WTC11 (cell line): ENCODE data around the gene DYSF. TPM values are rescaled to one million over a fixed set of nuclear protein-coding genes. Genes with fewer than 3 reads are reported as not detected.
A peak's percentile ranks its signal among the peaks of the same experiment; 100 is the strongest.

Experiments
- ATAC-seq: fragments of 200-7000 bp; cut with Tn5 transposase; 2 replicates; pipeline ENCODE4 v1.10.0; 2021; ENCODE audit warnings: mild to moderate bottlenecking, moderate library complexity
- CTCF ChIA-PET: fragments of 300-600 bp; sonication (Branson Sonifier 250); formaldehyde crosslinking; loops from one replicate; lab custom pipeline; 2021; ENCODE audit warnings: antibody characterized with exemption; lab: Charles Lee
- POLR2A ChIA-PET: fragments of 350-600 bp; sonication (Branson Sonifier 250); formaldehyde crosslinking; loops from one replicate; lab custom pipeline; 2021; ENCODE audit warnings: antibody characterized with exemption; lab: Charles Lee
- DNase-seq: peaks from one replicate; pipeline ENCODE4 v3.0.0; 2021; ENCODE audit warnings: low spot score
- H3K27ac Mint-ChIP-seq: 2 replicates; pipeline ENCODE4 v1.8.0; 2021; ENCODE audit warnings: mixed read lengths
- H3K27me3 Mint-ChIP-seq: 2 replicates; pipeline ENCODE4 v1.8.0; 2021; ENCODE audit warnings: low read depth, mild to moderate bottlenecking, moderate library complexity, mixed read lengths
- H3K36me3 Mint-ChIP-seq: 2 replicates; pipeline ENCODE4 v1.8.0; 2021; ENCODE audit warnings: mixed read lengths
- H3K4me1 Mint-ChIP-seq: 2 replicates; pipeline ENCODE4 v1.8.0; 2022; ENCODE audit warnings: mixed read lengths
- H3K4me3 Mint-ChIP-seq: 2 replicates; pipeline ENCODE4 v1.8.0; 2021; ENCODE audit warnings: mild to moderate bottlenecking, moderate library complexity, mixed read lengths
- H3K9me3 Mint-ChIP-seq: 2 replicates; pipeline ENCODE4 v1.8.0; 2021; ENCODE audit warnings: mixed read lengths
- CREM ChIP-seq: sonication (generic); formaldehyde crosslinking; IDR thresholded peaks from 2 replicates; pipeline ENCODE4 v1.8.1; 2022; ENCODE audit warnings: mild to moderate bottlenecking, missing genetic modification reagents, moderate library complexity
- ELF4 ChIP-seq: sonication (generic); formaldehyde crosslinking; IDR thresholded peaks from 2 replicates; pipeline ENCODE4 v1.8.1; 2022; ENCODE audit warnings: low read depth, mild to moderate bottlenecking, moderate library complexity, missing genetic modification reagents
- FOXK1 ChIP-seq: sonication (generic); formaldehyde crosslinking; IDR thresholded peaks from 2 replicates; pipeline ENCODE4 v1.8.0; 2022; ENCODE audit warnings: mild to moderate bottlenecking, moderate library complexity, missing genetic modification reagents
- MXD4 ChIP-seq: fragments of 250-450 bp; sonication (Bioruptor Pico); IDR thresholded peaks from 2 replicates; pipeline ENCODE4 v1.8.0; 2021; ENCODE audit warnings: mild to moderate bottlenecking, moderate library complexity, borderline replicate concordance
- NFE2L1 ChIP-seq: sonication (generic); formaldehyde crosslinking; IDR thresholded peaks from 2 replicates; pipeline ENCODE4 v1.8.1; 2023; ENCODE audit warnings: missing genetic modification reagents
- NR1H2 ChIP-seq: sonication (generic); formaldehyde crosslinking; IDR thresholded peaks from 2 replicates; pipeline ENCODE4 v1.9.0; 2021; ENCODE audit warnings: mild to moderate bottlenecking, moderate library complexity, missing genetic modification reagents
- NR3C1 ChIP-seq: sonication (generic); formaldehyde crosslinking; conservative IDR thresholded peaks from 2 replicates; pipeline ENCODE4 v1.8.1; 2023; ENCODE audit warnings: low read depth, mild to moderate bottlenecking, missing genetic modification reagents
- OVOL2 ChIP-seq: fragments of 250-450 bp; sonication (Bioruptor Pico); IDR thresholded peaks from 2 replicates; pipeline ENCODE4 v1.9.0; 2021; ENCODE audit warnings: mild to moderate bottlenecking, borderline replicate concordance
- USF2 ChIP-seq: sonication (generic); formaldehyde crosslinking; IDR thresholded peaks from 2 replicates; pipeline ENCODE4 v1.8.1; 2023; ENCODE audit warnings: mild to moderate bottlenecking, missing genetic modification reagents, moderate library complexity
- ZMAT4 ChIP-seq: fragments of 250-450 bp; sonication (Bioruptor Pico); IDR thresholded peaks from 2 replicates; pipeline ENCODE4 v1.9.0; 2021; ENCODE audit warnings: mild to moderate bottlenecking
- ZNF138 ChIP-seq: sonication (generic); formaldehyde crosslinking; conservative IDR thresholded peaks from 2 replicates; pipeline ENCODE4 v1.8.1; 2022; ENCODE audit warnings: mild to moderate bottlenecking, moderate library complexity, missing genetic modification reagents
- ZNF396 ChIP-seq: fragments of 250-450 bp; sonication (Bioruptor Pico); IDR thresholded peaks from 2 replicates; pipeline ENCODE4 v1.8.0; 2021; ENCODE audit warnings: mild to moderate bottlenecking, moderate library complexity, borderline replicate concordance
- ZNF416 ChIP-seq: fragments of 250-450 bp; sonication (Bioruptor Pico); IDR thresholded peaks from 2 replicates; pipeline ENCODE4 v1.9.0; 2021; ENCODE audit warnings: mild to moderate bottlenecking, inconsistent platforms
- ZNF512 ChIP-seq: sonication (generic); formaldehyde crosslinking; IDR thresholded peaks from 2 replicates; pipeline ENCODE4 v1.8.1; 2022; ENCODE audit warnings: missing genetic modification reagents, borderline replicate concordance
- total RNA-seq: library from RNA; stranded (reverse); gene quantifications from 3 replicates; pipeline ENCODE4 v1.2.3, GENCODE V29; 2021
- TF ChIP-seq, protein P1 (sequence below): sonication (generic); formaldehyde crosslinking; IDR thresholded peaks from 2 replicates; pipeline ENCODE4 v1.8.1; 2023; ENCODE audit warnings: mild to moderate bottlenecking, missing genetic modification reagents
- TF ChIP-seq, protein P2 (sequence below): sonication (generic); formaldehyde crosslinking; conservative IDR thresholded peaks from 2 replicates; pipeline ENCODE4 v1.8.1; 2023; ENCODE audit warnings: mild to moderate bottlenecking, low read depth, missing genetic modification reagents, moderate library complexity

Gene DYSF
- total RNA-seq, 1 experiment from 2014 or later: 14.8 TPM

DNA sequence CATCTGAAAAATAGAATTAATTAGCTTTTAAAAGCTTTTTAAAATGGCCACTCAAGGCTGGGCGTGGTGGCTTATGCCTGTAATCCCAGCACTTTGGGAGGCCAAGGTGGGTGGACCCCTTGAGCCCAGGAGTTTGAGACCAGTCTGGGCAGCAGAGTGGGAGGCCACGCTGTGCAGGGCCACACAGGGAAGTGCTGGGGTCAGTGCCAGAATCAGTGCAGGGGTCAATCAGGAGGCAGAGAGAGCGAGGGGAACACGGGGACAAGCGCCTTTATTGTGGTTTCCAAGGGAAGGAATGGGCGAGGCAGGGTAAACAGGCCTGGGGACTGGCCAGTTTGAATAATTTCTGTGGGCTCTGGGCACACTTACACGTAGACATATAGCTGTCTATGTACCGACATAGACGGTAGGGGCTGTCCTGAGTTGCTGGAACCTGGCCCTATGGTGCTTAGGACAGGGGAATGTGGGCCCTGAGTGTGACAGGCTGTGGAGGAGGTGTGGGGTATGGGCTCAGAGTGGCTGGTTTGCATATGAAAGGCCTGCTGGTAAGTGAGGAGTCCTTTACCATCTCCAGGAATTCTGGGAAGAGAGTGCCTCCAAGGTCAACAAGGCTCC lies 42.9 kb downstream of the DYSF start:
- DNase-seq: no peak
- no peaks in the 10 kb centered on the region; the same call in 1 of the 2 replicates for H3K27me3 Mint-ChIP-seq
- no peak overlapping the region; the same call in 1 of the 2 replicates for H3K27ac Mint-ChIP-seq
- H3K4me3 Mint-ChIP-seq: no peak overlapping the region
- H3K9me3 Mint-ChIP-seq: peaks cover 4% of the 10 kb centered on the region; the same call in 1 of the 2 replicates
- peaks cover 42% of the 10 kb centered on the region for H3K4me1 Mint-ChIP-seq
- CTCF ChIA-PET: interaction anchor here (1.0 to 3.3 kb wide), 7 partner anchors 14 to 199 kb away, joined by 3 to 24 read pairs (median 6); no protein-coding TSS in a partner anchor
- no peaks in the 10 kb centered on the region; the same call in none of the 2 replicates for H3K36me3 Mint-ChIP-seq
- POLR2A ChIA-PET: no interaction called here
- no peak for TF ChIP-seq OVOL2 (CRISPR knock-in tag)
- TF ChIP-seq NFE2L1: no peak
- no peak for TF ChIP-seq ZNF416 (CRISPR knock-in tag)
- TF ChIP-seq, protein P1, sequence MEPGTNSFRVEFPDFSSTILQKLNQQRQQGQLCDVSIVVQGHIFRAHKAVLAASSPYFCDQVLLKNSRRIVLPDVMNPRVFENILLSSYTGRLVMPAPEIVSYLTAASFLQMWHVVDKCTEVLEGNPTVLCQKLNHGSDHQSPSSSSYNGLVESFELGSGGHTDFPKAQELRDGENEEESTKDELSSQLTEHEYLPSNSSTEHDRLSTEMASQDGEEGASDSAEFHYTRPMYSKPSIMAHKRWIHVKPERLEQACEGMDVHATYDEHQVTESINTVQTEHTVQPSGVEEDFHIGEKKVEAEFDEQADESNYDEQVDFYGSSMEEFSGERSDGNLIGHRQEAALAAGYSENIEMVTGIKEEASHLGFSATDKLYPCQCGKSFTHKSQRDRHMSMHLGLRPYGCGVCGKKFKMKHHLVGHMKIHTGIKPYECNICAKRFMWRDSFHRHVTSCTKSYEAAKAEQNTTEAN (CRISPR knock-in tag): no peak
- TF ChIP-seq NR1H2: no peak
- no peak for TF ChIP-seq NR3C1 (CRISPR knock-in tag)
- no peak for TF ChIP-seq FOXK1 (CRISPR knock-in tag)
- TF ChIP-seq, protein P2, sequence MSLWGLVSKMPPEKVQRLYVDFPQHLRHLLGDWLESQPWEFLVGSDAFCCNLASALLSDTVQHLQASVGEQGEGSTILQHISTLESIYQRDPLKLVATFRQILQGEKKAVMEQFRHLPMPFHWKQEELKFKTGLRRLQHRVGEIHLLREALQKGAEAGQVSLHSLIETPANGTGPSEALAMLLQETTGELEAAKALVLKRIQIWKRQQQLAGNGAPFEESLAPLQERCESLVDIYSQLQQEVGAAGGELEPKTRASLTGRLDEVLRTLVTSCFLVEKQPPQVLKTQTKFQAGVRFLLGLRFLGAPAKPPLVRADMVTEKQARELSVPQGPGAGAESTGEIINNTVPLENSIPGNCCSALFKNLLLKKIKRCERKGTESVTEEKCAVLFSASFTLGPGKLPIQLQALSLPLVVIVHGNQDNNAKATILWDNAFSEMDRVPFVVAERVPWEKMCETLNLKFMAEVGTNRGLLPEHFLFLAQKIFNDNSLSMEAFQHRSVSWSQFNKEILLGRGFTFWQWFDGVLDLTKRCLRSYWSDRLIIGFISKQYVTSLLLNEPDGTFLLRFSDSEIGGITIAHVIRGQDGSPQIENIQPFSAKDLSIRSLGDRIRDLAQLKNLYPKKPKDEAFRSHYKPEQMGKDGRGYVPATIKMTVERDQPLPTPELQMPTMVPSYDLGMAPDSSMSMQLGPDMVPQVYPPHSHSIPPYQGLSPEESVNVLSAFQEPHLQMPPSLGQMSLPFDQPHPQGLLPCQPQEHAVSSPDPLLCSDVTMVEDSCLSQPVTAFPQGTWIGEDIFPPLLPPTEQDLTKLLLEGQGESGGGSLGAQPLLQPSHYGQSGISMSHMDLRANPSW (CRISPR knock-in tag): no peak
- TF ChIP-seq ZNF512 (CRISPR knock-in tag): no peak
- TF ChIP-seq ZNF396 (CRISPR knock-in tag): no peak
- TF ChIP-seq MXD4: no peak
- TF ChIP-seq ZMAT4: no peak
- no peak for TF ChIP-seq CREM
- TF ChIP-seq ELF4 (CRISPR knock-in tag): no peak
- no peak for TF ChIP-seq USF2 (CRISPR knock-in tag)
- peak; percentile 94 for ATAC-seq

DNA sequence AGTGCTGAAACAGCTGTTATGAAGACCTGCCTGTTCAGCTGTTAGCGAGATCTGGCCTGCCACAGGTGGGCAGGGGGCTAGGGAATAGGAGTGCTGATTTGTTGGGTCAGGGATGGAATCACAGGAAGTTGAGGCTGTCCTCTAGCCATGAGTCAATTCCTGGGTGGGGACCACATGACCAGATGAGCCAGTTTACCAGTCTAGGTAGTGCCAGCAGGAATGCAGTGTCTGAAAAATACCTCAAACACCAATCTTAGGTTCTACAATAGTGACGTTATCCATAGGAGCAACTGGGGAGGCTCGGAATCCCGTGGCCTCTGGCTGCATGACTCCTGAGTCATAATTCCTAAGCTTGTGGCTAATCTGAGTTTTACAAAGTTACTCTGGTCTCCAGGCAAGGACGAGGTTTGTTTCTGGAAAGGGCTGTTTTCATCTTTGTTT lies 44.9 kb downstream of the DYSF start:
- H3K9me3 Mint-ChIP-seq: no peaks in the 10 kb centered on the region
- ChIA-PET CTCF (interaction anchor here (1.1 to 3.3 kb wide), 2 partner anchors 12 to 37 kb away, joined by 4 to 24 read pairs; no protein-coding TSS in a partner anchor), POLR2A (no interaction called here)
- H3K36me3 Mint-ChIP-seq: no peaks in the 10 kb centered on the region
- DNase-seq: no peak
- H3K27ac Mint-ChIP-seq: no peak overlapping the region
- no peak overlapping the region for H3K4me3 Mint-ChIP-seq
- TF ChIP-seq CREM: no peak
- TF ChIP-seq ZNF138 (CRISPR knock-in tag): no peak
- H3K4me1 Mint-ChIP-seq: peaks cover 42% of the 10 kb centered on the region
- ATAC-seq: no peak
- no peaks in the 10 kb centered on the region; the same call in 1 of the 2 replicates for H3K27me3 Mint-ChIP-seq
